Stimulated activated CD8-positive, alpha-beta memory T cell treated with anti-CD3 and anti-CD28 coated beads, Interleukin-15, amount 100 ng/mL, for 24 hours (primary cell): ENCODE measurements around the gene TMLHE.
"Not testable (repeated sequence)": the region's sequence is repeated elsewhere in the genome, so short reads cannot be mapped to it uniquely, and the experiment has no call there.

Experiments
- DNase-seq: peaks from one replicate; pipeline ENCODE4 v3.0.0-alpha.2; 2020; ENCODE audit warnings: low read depth

TMLHE gene

GRCh38 chrX:155495134-155495533 is 117.6 kb downstream of the TMLHE start:
- DNase-seq = not testable (repeated sequence)

GRCh38 chrX:155491421-155491820 is 121.3 kb downstream of the TMLHE start:
- not testable (repeated sequence) for DNase-seq

GRCh38 chrX:155477136-155477535 is 135.6 kb downstream of the TMLHE start:
- not testable (repeated sequence) for DNase-seq

- DNase-seq = not testable (repeated sequence)
Measured at GRCh38 chrX:155466269-155466938, 146.3 kb downstream of the TMLHE start.

- DNase-seq = not testable (repeated sequence)
Measured at GRCh38 chrX:155460501-155460900, 152.3 kb downstream of the TMLHE start.

- not testable (repeated sequence) for DNase-seq
Measured at GRCh38 chrX:155458471-155458870, 154.3 kb downstream of the TMLHE start, which contains the start of gene F8A3. Gene F8A3 (minus strand): TSS chrX:155458620. CDS start chrX:155458600, 20 bp downstream.

- not testable (repeated sequence) for DNase-seq
Measured at GRCh38 chrX:155457761-155458447, 154.8 kb downstream of the TMLHE start.

- DNase-seq = no peak
Measured at GRCh38 chrX:155441097-155441496, 171.7 kb downstream of the TMLHE start.
